GM12865 (cell line): ENCODE measurements around the gene TEPSIN.

Experiments used
- DNase-seq: peaks from one replicate; pipeline ENCODE4 v3.0.0; 2010; ENCODE audit warnings: low read depth
- H3K4me3 ChIP-seq: 2 replicates; pipeline ENCODE4 v1.5.1; 2011; ENCODE audit warnings: mild to moderate bottlenecking, low read depth, low read length, control low read depth
- TF ChIP-seq, protein P1 (sequence below): IDR thresholded peaks from 2 replicates; pipeline ENCODE4 v1.5.1; 2011; ENCODE audit warnings: low read length, control low read depth, low read depth, inconsistent platforms; ENCODE audit not compliant: insufficient read depth; ENCODE audit errors: missing control alignments

TEPSIN gene

DNA sequence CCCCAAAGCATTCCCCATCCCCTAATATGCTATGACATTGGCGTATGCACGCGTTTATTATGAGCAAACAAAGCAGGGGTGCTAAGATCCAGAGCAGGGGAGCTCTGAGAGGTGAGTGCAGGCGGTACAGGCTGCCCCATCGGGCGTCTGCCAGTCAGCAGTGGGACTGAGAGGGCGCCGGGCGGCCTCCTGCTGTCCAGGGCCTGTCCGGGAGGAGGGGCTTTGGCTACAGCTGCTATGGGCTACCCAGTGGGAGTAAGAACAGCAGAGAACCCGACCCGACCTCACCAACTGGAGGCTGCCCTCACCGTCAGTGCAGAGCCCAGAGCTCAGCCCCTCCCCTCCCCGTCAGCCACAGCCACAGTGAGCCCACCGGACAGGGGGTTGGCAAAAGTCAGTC, 54.3 kb downstream of the TEPSIN start:
- DNase-seq = no peak
- H3K4me3 ChIP-seq = no peak overlapping the region
- TF ChIP-seq, protein P1, sequence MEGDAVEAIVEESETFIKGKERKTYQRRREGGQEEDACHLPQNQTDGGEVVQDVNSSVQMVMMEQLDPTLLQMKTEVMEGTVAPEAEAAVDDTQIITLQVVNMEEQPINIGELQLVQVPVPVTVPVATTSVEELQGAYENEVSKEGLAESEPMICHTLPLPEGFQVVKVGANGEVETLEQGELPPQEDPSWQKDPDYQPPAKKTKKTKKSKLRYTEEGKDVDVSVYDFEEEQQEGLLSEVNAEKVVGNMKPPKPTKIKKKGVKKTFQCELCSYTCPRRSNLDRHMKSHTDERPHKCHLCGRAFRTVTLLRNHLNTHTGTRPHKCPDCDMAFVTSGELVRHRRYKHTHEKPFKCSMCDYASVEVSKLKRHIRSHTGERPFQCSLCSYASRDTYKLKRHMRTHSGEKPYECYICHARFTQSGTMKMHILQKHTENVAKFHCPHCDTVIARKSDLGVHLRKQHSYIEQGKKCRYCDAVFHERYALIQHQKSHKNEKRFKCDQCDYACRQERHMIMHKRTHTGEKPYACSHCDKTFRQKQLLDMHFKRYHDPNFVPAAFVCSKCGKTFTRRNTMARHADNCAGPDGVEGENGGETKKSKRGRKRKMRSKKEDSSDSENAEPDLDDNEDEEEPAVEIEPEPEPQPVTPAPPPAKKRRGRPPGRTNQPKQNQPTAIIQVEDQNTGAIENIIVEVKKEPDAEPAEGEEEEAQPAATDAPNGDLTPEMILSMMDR = no peak

DNA sequence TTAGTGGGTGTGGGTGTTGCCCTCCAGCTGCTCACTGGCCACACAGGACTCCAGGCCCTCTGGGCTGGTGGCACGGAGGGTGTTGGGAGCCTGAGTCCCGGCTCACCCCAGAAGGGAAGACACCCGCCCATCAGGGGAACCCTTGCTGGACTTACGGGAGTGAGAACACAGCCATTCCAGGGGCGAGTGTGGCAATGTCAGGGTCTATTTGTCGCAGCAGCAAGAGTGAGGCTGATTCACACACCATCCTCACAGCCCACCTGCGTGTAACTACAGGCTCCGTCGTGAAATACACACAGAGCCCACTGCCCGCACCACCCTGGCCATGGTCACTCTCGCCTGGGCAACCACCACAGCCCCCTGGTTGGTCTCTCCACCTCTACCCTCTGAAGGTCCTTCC, 55.0 kb downstream of the TEPSIN start:
- TF ChIP-seq, protein P1 = no peak
- H3K4me3 ChIP-seq = no peak overlapping the region
- no peak for DNase-seq

DNA sequence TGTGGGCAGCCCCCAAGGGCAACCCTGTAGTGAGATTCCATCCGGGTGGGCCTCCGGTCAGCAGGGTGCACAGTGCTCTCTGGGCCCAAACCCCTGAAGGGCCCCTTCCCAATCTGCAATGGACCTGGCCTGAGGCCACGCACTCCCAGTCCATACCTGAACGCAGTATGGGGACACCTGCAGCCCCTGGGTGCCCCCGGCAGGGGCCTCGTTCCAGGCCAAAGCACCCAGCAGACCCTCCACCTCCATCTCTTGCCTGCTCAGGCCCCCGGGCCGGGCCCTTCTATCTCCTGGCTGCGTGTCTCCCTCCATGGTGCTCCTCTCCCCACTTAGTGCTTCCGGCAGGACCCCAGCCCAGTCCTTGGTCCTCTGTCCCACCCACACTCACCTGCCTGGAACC, 55.5 kb downstream of the TEPSIN start:
- TF ChIP-seq, protein P1 = no peak
- H3K4me3 ChIP-seq = no peak overlapping the region
- DNase-seq = no peak

DNA sequence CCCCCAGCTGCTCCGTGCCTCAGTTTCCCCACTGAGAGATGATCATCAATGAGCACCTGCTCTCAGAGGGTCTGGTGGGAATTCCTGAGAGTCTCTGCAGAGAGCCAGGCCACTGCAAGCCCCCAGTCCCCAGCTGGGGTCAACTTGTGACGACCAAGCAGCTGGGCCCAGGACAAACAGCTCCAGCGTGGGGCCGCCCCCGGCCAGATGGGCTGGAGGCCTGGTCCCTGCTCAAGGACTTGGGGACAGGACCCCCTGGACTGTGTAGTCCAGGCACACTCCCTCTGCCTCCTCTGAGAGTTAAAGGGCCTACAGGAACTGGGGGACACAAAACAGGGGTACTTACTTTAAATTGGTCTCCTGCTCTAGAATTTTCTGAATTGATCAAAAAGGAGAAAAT, 56.3 kb downstream of the TEPSIN start:
- DNase-seq = no peak
- TF ChIP-seq, protein P1 = no peak
- no peak overlapping the region for H3K4me3 ChIP-seq

DNA sequence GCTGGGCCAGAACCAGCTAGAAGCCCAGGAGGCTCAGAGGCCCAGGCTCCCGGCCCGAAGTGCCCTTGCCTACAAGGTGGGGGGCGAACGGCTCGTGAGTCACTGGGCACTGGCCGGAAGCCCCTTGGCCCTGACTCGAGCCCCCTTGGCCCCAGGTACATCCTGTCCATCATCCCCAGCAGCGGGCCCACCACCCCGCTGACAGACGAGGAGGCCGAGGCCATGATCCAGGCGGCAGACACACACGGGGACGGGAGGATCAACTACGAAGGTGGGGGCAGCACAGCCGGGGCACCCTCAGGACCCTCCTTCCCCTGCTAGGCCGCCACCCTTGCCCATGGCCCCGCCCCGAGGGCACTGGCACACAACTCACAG, 57.1 kb downstream of the TEPSIN start:
- no peak overlapping the region for H3K4me3 ChIP-seq
- DNase-seq = no peak
- TF ChIP-seq, protein P1 = no peak

DNA sequence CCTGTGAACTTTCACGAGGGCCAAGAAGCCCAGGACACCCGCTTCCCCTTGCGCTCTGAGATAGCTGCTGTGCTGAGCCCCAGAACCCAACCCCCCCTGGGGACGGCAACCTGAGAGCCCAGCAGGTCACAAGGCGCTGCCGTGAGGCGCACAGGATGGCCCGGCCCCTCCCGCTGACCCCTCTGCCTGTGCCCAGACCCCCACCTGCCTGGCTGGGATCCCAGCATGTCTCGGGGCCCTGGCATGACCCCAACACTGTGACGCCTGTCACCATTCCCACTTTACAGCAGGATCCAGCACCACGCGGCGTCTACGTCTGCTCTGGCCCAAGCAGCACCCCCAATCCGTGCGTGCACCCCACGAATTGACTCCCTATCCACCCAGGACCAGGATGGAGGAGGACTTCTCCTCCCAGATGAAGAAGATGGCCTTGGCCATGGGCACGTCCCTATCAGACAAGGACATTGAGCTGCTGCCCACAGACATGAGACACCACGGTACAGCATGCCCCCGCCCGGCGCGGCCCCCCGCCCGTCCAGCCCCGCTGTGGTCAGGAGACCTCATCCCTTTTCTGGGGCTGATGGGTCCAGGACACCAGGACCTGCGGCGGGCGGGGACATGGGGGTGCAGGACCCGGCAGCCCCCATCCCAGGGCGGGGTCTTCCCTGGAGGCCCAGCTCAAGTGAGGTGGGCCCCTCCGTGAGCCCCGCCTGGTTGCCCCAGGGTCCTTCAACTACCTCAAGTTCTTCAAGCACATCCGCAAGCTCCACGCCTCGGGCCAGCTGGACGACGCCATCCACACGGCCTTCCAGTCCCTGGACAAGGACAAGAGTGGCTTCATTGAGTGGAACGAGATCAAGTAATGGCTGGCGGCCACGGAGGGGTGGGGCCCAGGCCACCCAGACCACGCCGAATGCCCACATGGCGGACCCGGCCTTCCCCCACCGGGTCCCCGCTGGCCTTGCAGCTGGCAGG, 57.7 kb downstream of the TEPSIN start:
- TF ChIP-seq, protein P1 = no peak
- DNase-seq = no peak
- H3K4me3 ChIP-seq = no peak overlapping the region
